UCSD-AML1 (cell line): ENCODE data around the gene TMEM201.

Experiments
- DNase-seq: peaks from one replicate; lab custom pipeline; 2025; ENCODE audit not compliant: unreplicated experiment; lab: John Stamatoyannopoulos, UW

The TMEM201 gene

DNA sequence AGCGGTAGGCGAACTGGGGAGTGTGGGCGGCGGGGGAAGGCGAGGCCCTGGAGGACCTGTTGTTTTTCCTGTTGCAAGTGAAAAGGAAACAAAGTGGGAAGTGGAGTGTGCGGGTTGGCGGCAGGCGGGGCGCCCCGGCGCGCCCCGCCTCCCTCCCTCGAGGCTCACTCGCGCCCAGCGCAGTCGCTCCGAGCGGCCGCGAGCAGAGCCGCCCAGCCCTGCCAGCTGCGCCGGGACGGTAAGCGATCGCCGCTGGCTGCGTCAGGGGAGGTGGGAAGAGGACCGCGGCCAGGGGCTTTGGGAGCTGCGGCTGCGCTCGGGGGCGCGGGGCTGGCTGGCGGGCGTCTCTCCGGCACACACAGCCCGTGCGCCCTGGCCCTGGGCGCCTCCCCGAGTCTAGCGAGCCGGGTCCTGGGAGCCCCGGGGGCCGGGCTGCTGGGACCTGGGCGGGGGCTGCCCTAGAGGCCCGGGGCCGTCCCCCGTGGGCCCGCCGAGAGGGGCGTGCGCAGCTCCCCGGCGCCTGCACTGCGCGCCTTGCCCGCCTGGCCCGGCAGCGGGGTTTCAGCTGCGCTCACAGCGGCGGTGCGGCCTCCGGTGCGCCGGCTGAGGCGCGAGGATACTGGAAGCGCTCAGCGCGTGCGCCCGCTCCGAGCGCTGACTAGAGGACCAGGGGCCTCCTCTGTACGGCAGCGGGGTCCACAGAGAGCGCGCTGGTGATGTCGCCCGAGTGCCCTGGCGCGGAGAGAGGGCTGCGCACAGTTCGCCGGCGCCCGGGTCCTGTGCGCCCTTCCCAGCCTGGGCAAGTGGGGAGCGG, 63.1 kb downstream of the TMEM201 start, which contains the start of gene PIK3CD:
Gene PIK3CD, plus strand, starts transcription at position 167 of the 814 bp plus-strand sequence. CDS start 58,725 bp downstream, outside the sequence.
- peak; percentile 66 for DNase-seq

DNA sequence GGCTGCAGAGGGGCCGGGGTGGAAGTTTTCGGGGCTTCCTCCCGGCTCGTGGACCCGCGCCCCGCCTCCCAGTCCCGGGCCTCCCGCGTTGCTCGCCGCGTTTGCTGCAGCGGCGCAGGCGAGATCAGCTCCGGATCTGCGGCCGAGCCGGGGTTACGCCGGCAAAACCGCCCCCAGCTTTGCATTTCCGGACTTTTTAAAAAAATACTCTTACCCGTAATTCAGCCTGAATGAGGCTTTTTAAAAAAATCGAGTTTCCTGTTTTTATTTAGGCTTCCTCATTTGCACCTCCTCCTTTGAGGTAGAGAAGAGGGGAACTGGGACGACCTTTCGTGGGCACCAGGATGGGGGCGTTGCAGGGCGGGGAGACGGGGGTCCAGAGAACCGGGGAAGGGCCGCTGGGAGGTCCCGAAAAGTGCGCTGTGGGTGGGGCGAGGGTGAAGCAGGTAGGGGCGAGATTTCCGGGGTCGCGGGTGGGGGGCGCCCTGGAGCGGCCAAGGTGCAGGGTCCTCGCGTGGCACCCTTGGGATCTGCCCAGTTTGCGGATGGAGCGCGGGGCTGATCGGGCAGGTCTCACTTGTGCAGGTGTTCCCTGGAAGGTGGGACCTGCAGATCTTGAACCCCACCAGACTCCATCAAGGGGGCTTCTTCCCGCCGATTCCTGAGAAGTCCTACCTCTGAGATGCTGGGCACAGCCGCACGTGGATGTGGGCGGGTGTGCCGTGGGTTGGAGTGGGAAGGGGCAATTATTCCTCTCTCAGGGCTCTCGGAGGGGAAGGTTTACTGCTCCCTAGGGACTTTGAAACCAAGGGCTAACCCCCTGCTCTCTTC, 63.9 kb downstream of the TMEM201 start:
- DNase-seq = peak; percentile 43

DNA sequence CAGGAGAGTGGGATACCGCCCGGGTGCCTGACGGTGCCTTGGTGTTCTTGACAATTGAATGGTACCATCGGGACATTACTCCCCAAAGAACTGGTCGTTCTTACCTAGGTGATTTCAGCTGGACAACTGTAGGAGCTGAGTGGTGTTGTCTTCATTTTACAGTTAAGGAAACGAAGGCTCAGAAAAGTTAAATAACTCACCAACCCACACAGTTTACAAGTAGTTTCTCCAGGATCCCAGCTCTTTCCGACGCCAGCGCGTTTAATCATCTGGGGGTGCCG, 64.4 kb downstream of the TMEM201 start:
- DNase-seq = no peak

DNA sequence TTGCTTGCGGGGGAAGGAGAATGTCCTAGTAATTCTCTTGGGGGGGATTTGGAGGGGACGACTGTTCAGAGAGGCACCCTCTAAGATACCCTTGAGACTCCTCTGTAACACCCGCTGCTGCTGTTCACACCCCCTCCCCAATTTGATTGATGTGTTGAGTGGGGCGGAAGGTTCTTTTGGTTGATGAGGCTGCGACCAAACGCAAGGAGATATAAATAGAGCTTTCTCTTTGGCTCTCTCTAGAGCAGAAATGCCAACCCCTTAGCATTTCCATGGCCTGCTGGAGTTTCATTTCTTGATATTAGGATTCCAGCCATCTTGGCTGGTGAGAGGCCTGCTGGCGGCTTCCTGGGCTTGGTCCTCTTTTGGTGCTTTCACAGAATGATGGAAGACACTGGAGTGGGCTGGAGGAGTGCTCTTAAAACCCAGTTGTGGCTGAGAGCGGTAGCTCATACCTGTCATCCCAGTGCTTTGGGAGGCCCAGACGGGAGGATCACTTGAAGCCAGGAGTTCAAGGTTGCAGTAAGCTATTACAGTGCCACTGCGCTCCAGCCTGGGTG, 64.9 kb downstream of the TMEM201 start:
- DNase-seq = no peak

DNA sequence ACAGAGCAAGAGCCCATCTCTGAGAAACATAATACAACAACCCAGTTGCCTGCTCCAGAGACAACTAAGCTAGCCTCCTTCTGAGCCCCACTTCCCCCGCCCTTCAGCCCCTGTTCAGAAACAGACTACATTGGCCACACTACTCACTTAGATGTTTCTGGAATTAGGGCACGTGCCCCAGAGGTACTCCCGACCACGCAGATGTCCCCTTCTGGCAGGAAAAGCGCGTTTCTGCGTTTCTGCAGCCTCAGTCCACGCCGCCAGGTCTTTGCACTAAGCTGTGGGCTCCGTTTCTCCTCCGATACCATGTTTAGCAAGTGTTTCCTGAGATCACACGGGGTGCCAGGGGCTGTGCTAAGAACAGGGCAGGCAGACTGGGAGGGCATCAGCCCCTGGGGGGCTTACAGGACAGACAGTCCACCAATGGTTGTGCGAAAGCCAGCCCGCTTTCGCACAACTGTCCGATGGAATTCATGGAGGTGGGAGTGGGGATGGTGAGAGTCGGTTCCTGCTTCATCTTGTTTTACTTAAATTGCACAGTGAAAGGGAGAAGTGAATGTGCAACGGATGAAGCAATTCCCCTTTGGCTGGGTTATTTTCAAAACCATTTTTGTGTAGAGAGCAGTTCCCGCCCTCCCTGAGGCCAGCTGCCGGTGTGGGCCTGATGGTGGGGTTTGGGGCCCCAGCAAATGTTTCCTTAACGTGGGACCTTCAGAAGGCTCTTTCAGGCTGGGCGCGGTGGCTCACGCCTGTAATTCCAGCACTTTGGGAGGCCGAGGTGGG, 65.5 kb downstream of the TMEM201 start:
- no peak for DNase-seq

DNA sequence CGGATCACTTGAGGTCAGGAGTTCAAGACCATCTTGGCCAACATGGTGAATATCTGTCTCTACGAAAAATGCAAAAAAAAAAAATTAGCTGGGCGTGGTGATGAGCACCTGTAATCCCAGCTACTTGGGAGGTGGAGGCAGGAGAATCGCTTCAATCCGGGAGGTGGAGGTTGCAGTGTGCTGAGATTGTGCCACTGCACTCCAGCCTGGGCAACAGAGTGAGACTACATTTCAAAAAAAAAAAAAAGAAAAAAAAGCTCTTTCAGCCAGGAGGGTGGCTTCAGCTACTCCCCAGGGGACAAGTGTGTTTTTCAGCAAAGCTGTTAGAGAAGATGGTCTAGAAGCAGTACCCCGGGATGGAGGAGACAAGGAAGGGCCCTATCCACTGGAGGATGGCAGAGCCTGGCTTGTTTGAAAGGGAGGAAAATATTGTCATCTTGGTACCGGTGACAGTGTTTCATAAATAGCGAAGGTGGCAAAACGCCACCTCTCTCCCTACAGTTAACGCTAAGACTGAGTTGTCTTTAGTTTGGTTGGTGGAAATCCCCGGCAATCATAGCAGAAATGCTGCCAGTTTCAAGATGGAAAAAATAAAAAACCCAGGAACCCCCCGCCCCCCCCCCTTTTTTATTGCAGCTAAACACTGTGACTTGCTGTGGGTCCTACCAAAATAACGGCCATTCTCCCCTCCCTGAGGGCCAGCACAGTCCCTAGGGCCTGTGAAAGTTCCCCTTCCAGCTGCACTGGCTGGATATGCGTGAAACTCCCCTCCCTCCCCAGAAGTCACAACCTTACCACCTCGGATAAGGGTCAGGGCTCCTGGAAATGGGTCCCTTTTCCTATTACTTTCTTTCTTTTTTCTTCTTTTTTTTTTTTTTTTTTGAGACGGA, 66.4 kb downstream of the TMEM201 start:
- DNase-seq = no peak

DNA sequence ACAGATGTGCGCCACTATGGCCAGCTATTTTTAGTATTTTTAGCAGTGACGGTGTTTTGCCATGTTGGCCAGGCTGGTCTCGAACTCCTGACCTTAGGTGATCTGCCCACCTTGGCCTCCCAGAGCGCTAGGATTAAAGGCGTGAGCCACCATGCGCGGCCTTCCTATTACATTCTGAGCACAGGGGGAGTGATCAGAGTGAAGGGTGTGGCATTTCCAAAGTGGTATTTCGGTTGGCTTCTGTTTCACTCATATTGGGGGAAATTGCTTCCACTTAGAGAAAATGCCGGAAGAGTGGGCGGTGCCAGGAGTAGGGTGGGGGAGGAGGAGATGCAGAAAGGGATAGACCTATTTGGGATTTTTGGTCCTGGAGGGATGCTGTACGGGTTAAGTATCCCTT, 67.1 kb downstream of the TMEM201 start:
- no peak for DNase-seq

DNA sequence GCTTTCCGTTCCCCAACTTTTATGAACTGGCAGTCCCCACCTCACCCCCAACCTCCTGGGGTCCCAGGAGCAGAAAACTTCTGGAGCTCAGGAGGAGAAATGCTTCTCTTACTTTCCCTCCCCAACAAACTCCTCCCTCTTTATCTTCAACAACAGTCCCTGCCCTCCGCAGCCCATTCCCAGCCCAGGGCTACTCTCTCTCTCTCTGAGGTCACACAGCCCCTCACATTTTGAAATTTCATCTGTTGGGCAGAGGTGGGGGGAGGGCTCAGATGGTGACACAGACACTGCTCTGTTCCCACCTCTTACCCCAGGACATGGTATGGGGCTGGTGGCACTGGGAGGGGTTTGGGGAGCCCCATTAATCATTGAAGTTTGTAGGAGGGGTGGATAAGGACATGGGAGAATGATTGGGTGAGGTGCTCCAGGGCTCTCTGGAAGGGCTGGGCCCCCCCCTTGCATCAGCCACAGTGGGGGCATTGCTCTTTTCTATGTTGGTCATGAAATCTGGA, 68.9 kb downstream of the TMEM201 start:
- DNase-seq = no peak

DNA sequence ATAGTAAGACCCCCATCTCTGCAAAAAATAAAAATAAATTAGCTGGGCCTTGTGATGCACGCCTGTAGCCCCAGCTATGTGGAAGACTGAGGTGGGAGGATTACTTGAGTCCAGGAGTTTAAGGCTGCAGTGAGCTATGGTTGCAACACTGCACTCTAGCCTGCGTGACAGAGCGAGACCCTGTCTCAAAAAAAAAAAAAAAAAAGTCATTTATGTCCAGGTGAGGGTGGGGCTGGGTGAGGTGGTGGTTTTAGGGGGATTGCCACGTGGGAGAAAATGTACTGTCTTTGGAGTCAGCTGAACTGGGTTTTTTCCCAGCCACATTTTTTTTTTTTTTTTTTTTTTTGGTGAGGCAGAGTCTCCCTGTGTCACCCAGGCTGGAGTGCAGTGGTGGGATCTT, 69.5 kb downstream of the TMEM201 start:
- DNase-seq = no peak

DNA sequence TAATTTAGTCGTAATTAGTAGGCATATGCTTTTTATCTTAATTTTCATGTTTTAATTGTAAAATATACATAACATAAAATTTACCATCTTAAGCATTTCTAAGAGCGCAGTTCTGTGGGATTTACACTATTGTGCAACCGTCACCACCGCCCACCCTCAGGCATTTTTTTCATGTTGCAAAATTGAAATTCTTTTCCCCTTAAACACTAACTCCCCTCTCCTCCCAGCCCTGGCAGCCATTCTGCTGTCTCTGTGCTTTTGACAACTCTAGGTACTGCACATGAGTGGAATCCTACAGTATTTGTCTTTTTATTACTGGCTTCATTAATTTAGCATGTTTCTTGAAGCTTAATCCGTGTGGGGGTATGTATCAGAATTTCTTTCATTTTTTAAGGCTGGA, 70.6 kb downstream of the TMEM201 start:
- DNase-seq = no peak

DNA sequence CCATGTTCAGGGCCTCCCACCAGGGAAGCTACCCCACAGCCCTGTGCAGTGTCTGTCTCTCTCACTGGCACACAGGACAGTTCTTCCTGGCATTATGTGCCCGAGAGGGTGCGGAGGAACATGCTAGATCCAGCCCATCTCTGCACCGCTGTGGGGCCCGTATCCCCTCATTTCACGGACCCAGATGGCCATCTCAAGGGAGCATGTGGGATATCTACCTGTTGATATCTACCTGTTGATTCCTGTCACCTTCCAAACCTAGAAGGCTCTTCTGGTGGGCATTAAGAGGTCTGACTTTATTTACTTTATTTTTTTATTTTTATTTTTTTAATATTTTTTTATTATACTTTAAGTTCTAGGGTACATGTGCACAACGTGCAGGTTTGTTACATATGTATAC, 74.5 kb downstream of the TMEM201 start:
- no peak for DNase-seq
